ENCODE data around the gene ORC3. TPM values are rescaled to one million over a fixed set of nuclear protein-coding genes. Genes with fewer than 3 reads are reported as not detected.
A peak's percentile ranks its signal among the peaks of the same experiment; 100 is the strongest.
"Not testable (repeated sequence)": the region's sequence is repeated elsewhere in the genome, so short reads cannot be mapped to it uniquely, and the experiment has no call there.

Gene ORC3
- total RNA-seq, 1 experiment from 2014 or later = 25.7 TPM

- POLR2A ChIA-PET (ENCODE audit: unreplicated experiment) = no interaction called here
Observed at GRCh38 chr6:87710090-87710489, 120.2 kb downstream of the ORC3 start.

GRCh38 chr6:87712713-87713112 lies 122.8 kb downstream of the ORC3 start:
- H4K20me1 ChIP-seq (ENCODE audit: low read length); CTCF ChIA-PET; POLR2A ChIA-PET (ENCODE audit: unreplicated experiment); H3K4me2 ChIP-seq (ENCODE audit: low read length); DNase-seq; H2AFZ ChIP-seq (ENCODE audit: low read length); BruUV-seq (replicated peaks); H3K27me3 ChIP-seq (ENCODE audit: low read length); H3F3A ChIP-seq (ENCODE audit: low read length, unreplicated experiment); H3K9me3 ChIP-seq (ENCODE audit: low read length); H3K27ac ChIP-seq (ENCODE audit: low read length); H3K36me3 ChIP-seq (ENCODE audit: low read depth, low read length); H3K9ac ChIP-seq (ENCODE audit: low read length); H3K9me2 ChIP-seq (replicated peaks; ENCODE audit: low read length); H3K4me3 ChIP-seq (ENCODE audit: low read length); H3K79me2 ChIP-seq (ENCODE audit: low read length); ATAC-seq; intact Hi-C loops (cut with micrococcal nuclease): not testable (repeated sequence)
- peaks cover 13% of the 10 kb centered on the region for H3K4me1 ChIP-seq (ENCODE audit: insufficient read depth, low read length)

More at GRCh38 chr6:87710090-87710489, 120.2 kb downstream of the ORC3 start:
- intact Hi-C loops (cut with micrococcal nuclease) = no loop called here
- TF ChIP-seq CTCF (conservative IDR thresholded peaks at IDR 0.05; ENCODE audit: low read depth, low read length) = no peak
- TF ChIP-seq EZH2phosphoT487 (IDR thresholded peaks at IDR 0.05; ENCODE audit: borderline replicate concordance, low read length) = no peak
- no peak for TF ChIP-seq EZH2 (IDR thresholded peaks at IDR 0.05; ENCODE audit: low read length, unreplicated experiment)
- Histone ChIP-seq H3K4me3 (ENCODE audit: low read length) (no peak overlapping the region), H3K4me1 (ENCODE audit: insufficient read depth, low read length) (peaks cover 33% of the 10 kb centered on the region), H3K9me2 (replicated peaks; ENCODE audit: low read length) (no peaks in the 10 kb centered on the region), H3K9ac (ENCODE audit: low read length) (no peak overlapping the region), H3F3A (ENCODE audit: low read length, unreplicated experiment) (no peaks in the 10 kb centered on the region), H4K20me1 (ENCODE audit: low read length) (no peaks in the 10 kb centered on the region), H3K9me3 (ENCODE audit: low read length) (no peaks in the 10 kb centered on the region), H3K27ac (ENCODE audit: low read length) (no peak overlapping the region), H3K36me3 (ENCODE audit: low read depth, low read length) (no peaks in the 10 kb centered on the region), H3K27me3 (ENCODE audit: low read length) (no peaks in the 10 kb centered on the region), H3K4me2 (ENCODE audit: low read length) (no peak overlapping the region), H3K79me2 (ENCODE audit: low read length) (no peaks in the 10 kb centered on the region), H2AFZ (ENCODE audit: low read length) (no peak overlapping the region)
- no TSS peak for BruUV-seq (replicated peaks)
- ATAC-seq (no peak), DNase-seq (no peak)
- CTCF ChIA-PET = no interaction called here

- Histone ChIP-seq H3K4me2 (ENCODE audit: low read length) (no peak overlapping the region), H3K36me3 (ENCODE audit: low read depth, low read length) (no peaks in the 10 kb centered on the region), H3K27me3 (ENCODE audit: low read length) (no peaks in the 10 kb centered on the region), H3K9ac (ENCODE audit: low read length) (peak overlapping the region; percentile 12; the same call in 1 of the 2 replicates), H3K4me3 (ENCODE audit: low read length) (no peak overlapping the region), H3K9me3 (ENCODE audit: low read length) (no peaks in the 10 kb centered on the region), H2AFZ (ENCODE audit: low read length) (no peak overlapping the region), H3F3A (ENCODE audit: low read length, unreplicated experiment) (no peaks in the 10 kb centered on the region), H3K9me2 (replicated peaks; ENCODE audit: low read length) (no peaks in the 10 kb centered on the region), H4K20me1 (ENCODE audit: low read length) (no peaks in the 10 kb centered on the region), H3K27ac (ENCODE audit: low read length) (peak overlapping the region; percentile 75), H3K4me1 (ENCODE audit: insufficient read depth, low read length) (peaks cover 17% of the 10 kb centered on the region), H3K79me2 (ENCODE audit: low read length) (no peaks in the 10 kb centered on the region)
- ATAC-seq = peak; percentile 64
- intact Hi-C loops (cut with micrococcal nuclease) = no loop called here
- POLR2A ChIA-PET (ENCODE audit: unreplicated experiment) = no interaction called here
- no peak for TF ChIP-seq CTCF (conservative IDR thresholded peaks at IDR 0.05; ENCODE audit: low read depth, low read length)
- DNase-seq = peak; percentile 67
- CTCF ChIA-PET = no interaction called here
- no TSS peak for BruUV-seq (replicated peaks)
Observed at GRCh38 chr6:87714093-87714842, 124.3 kb downstream of the ORC3 start.

Other genes starting within 250 kb of the ORC3 start
- 0.62 and 0.69 TPM in 2 replicates for gene C6orf163, start 245.3 kb upstream of the ORC3 start, total RNA-seq (2014; rRNA removed)
- gene CFAP206, start 182.2 kb upstream of the ORC3 start, total RNA-seq (2014; rRNA removed) = 0.07 TPM in 1 of 2 replicates, not detected in the other
- 7.4 and 9.9 TPM in 2 replicates for gene SLC35A1, start 117.2 kb upstream of the ORC3 start, total RNA-seq (2014; rRNA removed)
- gene RARS2, start 148 bp upstream of the ORC3 start, total RNA-seq (2014; rRNA removed) = 12.7 and 14.8 TPM in 2 replicates
- 15.1 and 21.4 TPM in 2 replicates for gene AKIRIN2, start 112.1 kb downstream of the ORC3 start, total RNA-seq (2014; rRNA removed)

Data from PC-3 (cell line).